GM12865 (cell line): ENCODE data around the gene LAX1.

Experiments used
- DNase-seq: peaks from one replicate; pipeline ENCODE4 v3.0.0; 2010; ENCODE audit warnings: low read depth
- H3K4me3 ChIP-seq: 2 replicates; pipeline ENCODE4 v1.5.1; 2011; ENCODE audit warnings: mild to moderate bottlenecking, low read depth, low read length, control low read depth
- TF ChIP-seq, protein P1 (sequence below): IDR thresholded peaks from 2 replicates; pipeline ENCODE4 v1.5.1; 2011; ENCODE audit warnings: low read length, control low read depth, low read depth, inconsistent platforms; ENCODE audit not compliant: insufficient read depth; ENCODE audit errors: missing control alignments

Gene LAX1

DNA sequence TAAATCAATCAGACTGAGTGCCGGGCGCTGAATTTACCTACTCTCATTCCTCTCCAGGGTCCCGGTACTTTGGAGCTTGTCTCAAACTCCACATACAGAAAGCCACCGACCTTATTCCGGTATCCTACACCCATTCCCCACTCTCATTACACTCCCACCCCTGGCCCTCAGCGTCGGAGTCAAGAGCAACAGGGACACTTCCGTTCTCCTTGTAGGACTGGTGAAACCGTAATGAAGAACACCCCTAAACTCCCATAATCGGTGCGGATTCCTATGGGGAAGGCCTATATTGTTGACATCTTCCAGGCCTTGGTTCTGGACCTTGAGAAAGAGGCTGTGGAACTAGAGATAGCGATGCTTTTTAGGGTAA is 31.2 kb downstream of the LAX1 start:
- TF ChIP-seq, protein P1, sequence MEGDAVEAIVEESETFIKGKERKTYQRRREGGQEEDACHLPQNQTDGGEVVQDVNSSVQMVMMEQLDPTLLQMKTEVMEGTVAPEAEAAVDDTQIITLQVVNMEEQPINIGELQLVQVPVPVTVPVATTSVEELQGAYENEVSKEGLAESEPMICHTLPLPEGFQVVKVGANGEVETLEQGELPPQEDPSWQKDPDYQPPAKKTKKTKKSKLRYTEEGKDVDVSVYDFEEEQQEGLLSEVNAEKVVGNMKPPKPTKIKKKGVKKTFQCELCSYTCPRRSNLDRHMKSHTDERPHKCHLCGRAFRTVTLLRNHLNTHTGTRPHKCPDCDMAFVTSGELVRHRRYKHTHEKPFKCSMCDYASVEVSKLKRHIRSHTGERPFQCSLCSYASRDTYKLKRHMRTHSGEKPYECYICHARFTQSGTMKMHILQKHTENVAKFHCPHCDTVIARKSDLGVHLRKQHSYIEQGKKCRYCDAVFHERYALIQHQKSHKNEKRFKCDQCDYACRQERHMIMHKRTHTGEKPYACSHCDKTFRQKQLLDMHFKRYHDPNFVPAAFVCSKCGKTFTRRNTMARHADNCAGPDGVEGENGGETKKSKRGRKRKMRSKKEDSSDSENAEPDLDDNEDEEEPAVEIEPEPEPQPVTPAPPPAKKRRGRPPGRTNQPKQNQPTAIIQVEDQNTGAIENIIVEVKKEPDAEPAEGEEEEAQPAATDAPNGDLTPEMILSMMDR = no peak
- H3K4me3 ChIP-seq = peak overlapping the region; percentile 95
- DNase-seq = peak; percentile 45

GRCh38 chr1:203797216-203797615 is 32.2 kb downstream of the LAX1 start:
- no peak for DNase-seq
- TF ChIP-seq, protein P1 = no peak
- H3K4me3 ChIP-seq = peak overlapping the region; percentile 95

GRCh38 chr1:203797948-203798655 is 33.1 kb downstream of the LAX1 start:
- no peak overlapping the region for H3K4me3 ChIP-seq
- TF ChIP-seq, protein P1 = no peak
- no peak for DNase-seq

DNA sequence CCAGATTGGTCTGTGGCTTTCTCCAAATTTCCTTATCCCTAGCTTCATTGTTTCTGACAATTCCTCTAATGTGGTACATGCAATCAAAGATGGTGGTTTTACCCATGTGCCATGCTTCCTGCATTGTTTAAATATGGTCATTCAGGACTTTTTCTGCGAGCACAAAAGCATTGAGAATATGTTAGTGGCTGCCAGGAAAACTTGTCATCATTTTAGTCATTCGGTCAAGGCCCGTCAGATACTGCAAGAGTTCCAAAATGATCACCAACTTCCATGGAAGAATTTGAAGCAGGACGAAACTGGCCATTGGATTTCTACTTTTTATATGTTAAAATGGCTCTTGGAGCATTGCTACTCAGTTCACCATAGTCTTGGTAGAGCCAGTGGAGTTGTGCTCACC is 34.2 kb downstream of the LAX1 start:
- TF ChIP-seq, protein P1 = no peak
- no peak overlapping the region for H3K4me3 ChIP-seq
- no peak for DNase-seq

GRCh38 chr1:203799971-203800370 is 35.0 kb downstream of the LAX1 start:
- DNase-seq = no peak
- TF ChIP-seq, protein P1 = no peak
- H3K4me3 ChIP-seq = no peak overlapping the region

GRCh38 chr1:203805689-203806088 is 40.7 kb downstream of the LAX1 start:
- TF ChIP-seq, protein P1 = no peak
- H3K4me3 ChIP-seq = no peak overlapping the region
- no peak for DNase-seq

DNA sequence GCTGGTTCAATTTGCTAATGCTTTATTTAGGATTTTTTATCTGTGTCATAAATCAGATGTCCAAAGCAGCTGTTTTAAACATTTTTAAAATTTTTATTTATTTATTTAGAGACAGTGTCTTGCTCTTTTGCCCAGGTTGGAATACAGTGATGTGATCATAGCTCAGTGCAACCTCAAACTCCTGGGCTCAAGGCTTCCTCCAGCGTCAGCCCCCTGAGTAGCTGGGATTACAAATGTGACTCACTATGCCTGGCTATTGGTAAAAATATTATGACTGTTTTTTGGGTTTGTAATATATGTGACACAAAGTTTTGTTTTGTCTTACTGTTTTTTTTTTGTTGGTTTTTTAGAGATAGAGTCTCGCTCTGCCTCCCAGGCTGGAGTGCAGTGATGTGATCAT is 42.2 kb downstream of the LAX1 start:
- TF ChIP-seq, protein P1 = no peak
- no peak for DNase-seq
- H3K4me3 ChIP-seq = no peak overlapping the region
